Astrocyte of the spinal cord (primary cell): ENCODE results near the gene PSAPL1.

Source experiments
- DNase-seq: peaks from one replicate; pipeline ENCODE4 v3.0.0; 2011; ENCODE audit warnings: low read depth, low spot score
- H3K4me3 ChIP-seq: 2 replicates; pipeline ENCODE4 v1.5.1; 2011; ENCODE audit warnings: low read depth, mild to moderate bottlenecking, low read length, moderate library complexity
- in situ Hi-C: cut with HindIII; loops from 2 replicates; pipeline ENCODE4 v1.10.0; 2017; ENCODE audit warnings: low sequenced_read_pairs
- TF ChIP-seq, protein P1 (sequence below): IDR thresholded peaks from 2 replicates; pipeline ENCODE4 v1.5.1; 2012; ENCODE audit warnings: low read depth, mild to moderate bottlenecking, low read length, inconsistent platforms

PSAPL1 gene

DNA sequence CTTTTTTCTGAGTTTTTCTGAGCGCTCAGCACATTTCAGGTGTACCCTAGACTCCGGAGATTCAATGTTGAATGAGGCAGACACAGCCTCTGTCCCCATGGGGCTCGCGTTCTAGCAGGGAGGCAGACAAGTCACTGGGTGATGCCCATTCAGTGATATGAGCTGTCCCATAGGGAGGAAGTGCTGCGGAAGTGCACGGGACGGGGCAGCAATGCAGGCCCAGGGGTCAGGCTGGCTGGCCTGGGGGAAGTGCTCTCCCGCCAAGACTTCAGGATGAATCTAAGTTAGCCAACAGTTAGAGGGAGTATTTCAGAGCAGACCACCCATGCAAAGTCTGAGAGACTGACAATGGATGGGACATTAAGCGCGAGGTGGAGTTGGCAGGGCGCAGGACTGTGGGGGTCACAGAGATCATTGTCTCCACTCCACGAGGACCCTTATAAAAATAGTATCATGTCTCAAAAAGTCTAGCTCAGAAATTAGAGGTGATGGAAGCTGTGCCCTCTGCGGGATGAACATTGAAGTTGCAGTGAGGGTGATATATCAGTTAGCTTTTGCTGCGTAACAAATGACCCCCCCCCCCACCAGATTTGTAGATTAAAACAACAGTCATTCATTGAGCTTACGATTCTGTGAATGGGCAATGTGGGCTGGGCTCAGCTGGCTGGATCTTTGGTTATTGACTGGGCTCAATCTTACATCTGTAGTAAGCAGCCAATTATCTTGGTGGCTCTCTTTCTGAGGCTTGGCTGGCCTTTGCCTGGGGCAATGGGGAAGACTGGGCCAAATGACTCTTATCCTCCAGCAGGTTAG, 16.4 kb downstream of the PSAPL1 start:
- TF ChIP-seq, protein P1, sequence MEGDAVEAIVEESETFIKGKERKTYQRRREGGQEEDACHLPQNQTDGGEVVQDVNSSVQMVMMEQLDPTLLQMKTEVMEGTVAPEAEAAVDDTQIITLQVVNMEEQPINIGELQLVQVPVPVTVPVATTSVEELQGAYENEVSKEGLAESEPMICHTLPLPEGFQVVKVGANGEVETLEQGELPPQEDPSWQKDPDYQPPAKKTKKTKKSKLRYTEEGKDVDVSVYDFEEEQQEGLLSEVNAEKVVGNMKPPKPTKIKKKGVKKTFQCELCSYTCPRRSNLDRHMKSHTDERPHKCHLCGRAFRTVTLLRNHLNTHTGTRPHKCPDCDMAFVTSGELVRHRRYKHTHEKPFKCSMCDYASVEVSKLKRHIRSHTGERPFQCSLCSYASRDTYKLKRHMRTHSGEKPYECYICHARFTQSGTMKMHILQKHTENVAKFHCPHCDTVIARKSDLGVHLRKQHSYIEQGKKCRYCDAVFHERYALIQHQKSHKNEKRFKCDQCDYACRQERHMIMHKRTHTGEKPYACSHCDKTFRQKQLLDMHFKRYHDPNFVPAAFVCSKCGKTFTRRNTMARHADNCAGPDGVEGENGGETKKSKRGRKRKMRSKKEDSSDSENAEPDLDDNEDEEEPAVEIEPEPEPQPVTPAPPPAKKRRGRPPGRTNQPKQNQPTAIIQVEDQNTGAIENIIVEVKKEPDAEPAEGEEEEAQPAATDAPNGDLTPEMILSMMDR: no peak
- DNase-seq: no peak
- in situ Hi-C loops: no loop called here
- H3K4me3 ChIP-seq: no peak overlapping the region

DNA sequence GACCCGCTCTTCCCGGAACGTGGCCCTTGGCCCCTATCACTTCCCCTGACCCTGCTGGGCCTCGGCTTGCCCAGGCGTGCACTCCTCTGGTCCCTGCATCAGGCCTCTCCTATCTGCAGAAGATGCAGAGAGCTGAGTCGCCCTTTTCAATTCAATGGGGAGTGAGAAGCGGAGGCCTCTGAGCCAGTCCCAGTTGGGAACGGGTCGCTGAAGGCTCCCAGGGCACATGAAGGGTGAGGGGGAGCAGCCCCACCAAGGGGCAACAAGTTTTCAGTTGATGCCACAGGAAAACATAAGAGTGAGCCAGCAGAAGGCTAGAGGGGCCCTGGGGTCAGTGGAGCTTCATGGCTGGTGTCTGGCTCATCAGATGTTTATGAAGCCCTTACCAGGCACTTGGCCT, 17.1 kb downstream of the PSAPL1 start:
- no peak for DNase-seq
- TF ChIP-seq, protein P1: no peak
- no peak overlapping the region for H3K4me3 ChIP-seq
- in situ Hi-C loops: no loop called here

DNA sequence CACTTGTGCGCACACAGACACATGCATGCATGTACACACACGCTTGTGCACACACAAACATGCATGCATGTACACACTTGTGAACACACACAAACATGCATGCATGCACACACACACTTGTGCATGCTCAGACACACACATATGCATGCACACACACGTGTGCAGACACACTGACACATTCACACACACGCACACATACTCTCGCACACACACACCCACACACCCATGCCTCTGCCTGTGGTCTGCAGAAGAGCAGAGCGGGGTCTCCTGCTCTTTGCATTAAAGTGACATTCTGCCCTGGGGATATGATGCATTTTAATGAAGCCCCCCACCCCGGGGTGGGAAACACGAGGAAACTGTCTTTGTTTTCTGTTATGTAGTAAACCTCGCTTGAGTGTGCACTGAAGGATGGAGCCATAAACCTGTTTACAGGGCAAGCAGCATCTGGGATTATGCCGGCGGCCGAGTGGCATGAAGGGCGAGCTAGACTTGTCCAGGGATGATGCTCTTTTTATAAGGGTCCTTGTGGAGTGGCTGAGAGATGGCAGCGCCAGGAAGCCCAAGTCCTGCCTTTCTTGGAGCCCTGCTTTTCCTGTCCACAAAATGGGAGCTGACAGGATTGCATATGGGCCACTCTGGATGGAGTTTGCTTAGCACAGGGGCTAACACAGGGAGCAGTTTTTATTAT, 17.8 kb downstream of the PSAPL1 start:
- TF ChIP-seq, protein P1: no peak
- H3K4me3 ChIP-seq: no peak overlapping the region
- no peak for DNase-seq
- in situ Hi-C loops: no loop called here

DNA sequence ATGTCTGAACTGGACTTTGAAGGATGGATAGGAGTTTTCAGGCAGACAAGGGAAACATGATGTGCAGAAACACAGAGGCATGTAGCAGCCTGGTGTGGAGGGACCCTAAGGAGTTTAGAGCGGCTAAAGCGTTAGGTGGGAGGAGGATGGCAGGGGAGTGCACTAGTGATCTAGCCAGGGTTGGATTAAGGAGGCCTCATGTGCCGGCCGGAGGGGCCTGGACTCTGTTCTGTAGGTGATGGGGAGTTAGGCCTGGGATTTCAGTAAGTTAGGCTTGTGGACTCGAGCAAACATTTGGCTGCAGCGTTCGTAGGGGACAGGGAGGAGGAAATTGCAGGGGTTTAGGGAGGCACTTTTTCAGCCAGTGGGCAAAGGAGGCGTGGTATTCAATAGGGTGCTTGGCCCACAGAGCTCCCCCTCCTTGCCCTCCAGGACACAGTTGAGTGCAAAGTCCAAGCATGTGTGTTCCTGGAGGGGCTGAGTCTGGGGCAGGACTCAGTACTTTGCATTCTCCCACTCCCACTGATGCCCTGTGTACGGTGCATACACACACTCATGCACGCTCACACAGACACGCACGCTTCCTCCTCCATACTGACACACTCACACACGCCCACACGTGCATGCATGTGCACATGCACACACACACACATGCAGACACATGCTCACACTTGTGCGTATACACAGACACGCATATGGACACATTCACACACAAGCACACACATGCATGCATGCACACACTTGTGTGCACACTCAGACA, 18.6 kb downstream of the PSAPL1 start:
- no peak overlapping the region for H3K4me3 ChIP-seq
- in situ Hi-C loops: no loop called here
- DNase-seq: no peak
- TF ChIP-seq, protein P1: no peak

DNA sequence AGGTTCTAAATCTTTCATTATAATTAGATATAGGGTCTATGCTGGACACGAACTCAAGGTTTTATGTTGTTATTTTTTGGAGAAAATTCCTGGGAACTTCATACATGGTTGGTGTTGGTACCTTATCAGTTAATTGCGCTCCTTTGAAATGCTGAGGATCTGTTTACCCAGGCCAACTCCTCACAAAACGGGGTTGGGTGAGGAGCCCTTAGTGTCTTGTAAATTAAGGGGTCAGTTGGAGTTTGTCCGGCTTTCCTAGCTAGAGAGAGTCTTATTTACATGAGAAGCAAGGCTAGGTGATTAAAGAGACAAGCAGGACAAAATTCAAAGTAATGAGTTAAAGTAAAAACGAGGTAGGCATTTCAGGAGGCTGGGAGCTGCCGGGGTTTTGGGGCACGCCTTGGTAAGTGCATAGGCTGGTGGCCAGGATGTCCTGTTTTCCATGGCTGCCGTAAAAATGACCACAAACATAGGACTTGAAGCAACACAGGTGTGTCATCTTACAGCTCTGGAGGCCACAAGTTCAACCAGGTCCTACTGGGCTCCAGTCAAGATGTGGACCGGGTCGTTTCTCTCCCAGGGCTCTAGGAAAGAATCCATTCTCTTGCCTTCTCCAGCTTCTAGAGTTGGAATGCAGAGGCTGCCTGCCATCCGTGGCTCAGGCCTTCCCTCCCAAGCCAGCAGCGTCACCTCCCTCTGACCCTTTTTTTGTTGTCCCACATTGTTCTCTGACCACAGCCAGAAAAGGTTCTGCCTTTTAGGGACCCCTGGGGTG, 19.8 kb downstream of the PSAPL1 start:
- TF ChIP-seq, protein P1: no peak
- in situ Hi-C loops: no loop called here
- H3K4me3 ChIP-seq: no peak overlapping the region
- DNase-seq: no peak

DNA sequence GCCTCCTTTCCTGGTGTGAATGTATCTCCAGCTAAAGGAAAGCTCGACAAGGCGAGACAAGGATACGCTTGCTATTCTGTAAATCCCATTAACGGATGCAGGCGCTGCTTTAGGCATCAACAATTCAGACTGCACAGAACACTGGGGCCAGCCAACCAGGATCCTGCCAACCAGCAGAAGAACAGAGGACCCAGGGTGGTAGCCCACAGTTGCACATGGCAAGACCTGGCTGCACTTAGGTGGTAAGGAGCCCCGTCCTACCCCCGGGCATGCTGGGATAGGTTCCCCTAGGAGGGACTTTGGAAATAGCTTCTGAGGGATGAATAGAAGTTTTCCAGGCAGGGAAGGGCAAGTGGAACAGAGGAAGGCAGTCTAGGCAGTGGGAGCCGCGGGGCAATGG, 20.7 kb downstream of the PSAPL1 start:
- DNase-seq: no peak
- TF ChIP-seq, protein P1: no peak
- no peak overlapping the region for H3K4me3 ChIP-seq
- in situ Hi-C loops: no loop called here
